SKM-1 treated with dmso at 0.1 percent for 144 hours (cell line): ENCODE measurements around the gene SCN4A.

Experiments
- DNase-seq: peaks from one replicate; lab custom pipeline; 2025; ENCODE audit not compliant: unreplicated experiment; lab: John Stamatoyannopoulos, UW

The SCN4A gene

GRCh38 chr17:64002658-64003525 is 30.2 kb upstream of the SCN4A start:
- DNase-seq, result no peak

GRCh38 chr17:64001763-64002529 is 29.2 kb upstream of the SCN4A start:
- DNase-seq, result peak; percentile 27

GRCh38 chr17:64001091-64001579 is 28.4 kb upstream of the SCN4A start:
- no peak for DNase-seq

- no peak for DNase-seq
Measured at GRCh38 chr17:63999680-64000531, 27.2 kb upstream of the SCN4A start.

- DNase-seq, result no peak
Measured at GRCh38 chr17:63998721-63999679, 26.3 kb upstream of the SCN4A start.

- no peak for DNase-seq
Measured at GRCh38 chr17:63998050-63998720, 25.5 kb upstream of the SCN4A start, which contains the start of gene PRR29. Gene PRR29, plus strand, starts transcription at chr17:63998351. Its CDS starts 14 bp downstream, at chr17:63998365.

- no peak for DNase-seq
Measured at GRCh38 chr17:63997341-63998048, 24.8 kb upstream of the SCN4A start.

GRCh38 chr17:63996430-63997182 is 23.9 kb upstream of the SCN4A start:
- no peak for DNase-seq

GRCh38 chr17:63995626-63996025 is 22.9 kb upstream of the SCN4A start:
- no peak for DNase-seq

- no peak for DNase-seq
Measured at GRCh38 chr17:63993368-63993985, 20.8 kb upstream of the SCN4A start.

GRCh38 chr17:63991611-63992010 is 18.9 kb upstream of the SCN4A start:
- no peak for DNase-seq

GRCh38 chr17:63989622-63990345 is 17.1 kb upstream of the SCN4A start:
- DNase-seq, result no peak

GRCh38 chr17:63988741-63989621 is 16.3 kb upstream of the SCN4A start:
- no peak for DNase-seq

- no peak for DNase-seq
Measured at GRCh38 chr17:63988127-63988478, 15.4 kb upstream of the SCN4A start.

GRCh38 chr17:63987221-63988126 is 14.8 kb upstream of the SCN4A start:
- no peak for DNase-seq
